ENCODE results near the gene RFX2. TPM values are rescaled to one million over a fixed set of nuclear protein-coding genes. Genes with fewer than 3 reads are reported as not detected.
A peak's percentile ranks its signal among the peaks of the same experiment; 100 is the strongest.
"Not testable (repeated sequence)": the region's sequence is repeated elsewhere in the genome, so short reads cannot be mapped to it uniquely, and the experiment has no call there.

Gene RFX2
- total RNA-seq, 2 donors from 2014 or later = 12.7 to 16.1 TPM

DNA sequence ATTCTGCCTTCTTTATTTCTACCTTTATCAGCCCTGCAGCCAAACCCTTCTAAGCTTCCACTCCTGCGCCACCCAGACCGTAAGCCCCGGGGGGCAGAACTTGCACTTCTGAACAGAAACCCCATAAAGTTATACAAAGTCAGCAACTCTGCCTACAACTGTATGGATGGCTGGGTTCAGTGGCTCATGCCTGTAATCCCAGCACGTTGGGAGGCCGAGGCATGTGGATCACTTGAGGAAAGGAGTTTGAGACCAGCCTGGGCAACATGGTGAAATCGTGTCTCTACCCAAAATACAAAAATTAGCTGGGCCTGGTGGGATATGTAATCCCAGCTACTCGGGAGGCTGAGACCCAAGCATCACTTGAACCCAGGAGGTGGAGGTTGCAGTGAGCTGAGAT lies 142.7 kb downstream of the RFX2 start:
- DNase-seq (ENCODE audit: low spot score) = no peak
- peak overlapping the region; percentile 72 to 77 for H3K27ac ChIP-seq
- H3K27me3 ChIP-seq = no peaks in the 10 kb centered on the region
- H3K4me1 ChIP-seq = peaks cover 4 to 82% of the 10 kb centered on the region in 2 donors
- TF ChIP-seq, protein P1, sequence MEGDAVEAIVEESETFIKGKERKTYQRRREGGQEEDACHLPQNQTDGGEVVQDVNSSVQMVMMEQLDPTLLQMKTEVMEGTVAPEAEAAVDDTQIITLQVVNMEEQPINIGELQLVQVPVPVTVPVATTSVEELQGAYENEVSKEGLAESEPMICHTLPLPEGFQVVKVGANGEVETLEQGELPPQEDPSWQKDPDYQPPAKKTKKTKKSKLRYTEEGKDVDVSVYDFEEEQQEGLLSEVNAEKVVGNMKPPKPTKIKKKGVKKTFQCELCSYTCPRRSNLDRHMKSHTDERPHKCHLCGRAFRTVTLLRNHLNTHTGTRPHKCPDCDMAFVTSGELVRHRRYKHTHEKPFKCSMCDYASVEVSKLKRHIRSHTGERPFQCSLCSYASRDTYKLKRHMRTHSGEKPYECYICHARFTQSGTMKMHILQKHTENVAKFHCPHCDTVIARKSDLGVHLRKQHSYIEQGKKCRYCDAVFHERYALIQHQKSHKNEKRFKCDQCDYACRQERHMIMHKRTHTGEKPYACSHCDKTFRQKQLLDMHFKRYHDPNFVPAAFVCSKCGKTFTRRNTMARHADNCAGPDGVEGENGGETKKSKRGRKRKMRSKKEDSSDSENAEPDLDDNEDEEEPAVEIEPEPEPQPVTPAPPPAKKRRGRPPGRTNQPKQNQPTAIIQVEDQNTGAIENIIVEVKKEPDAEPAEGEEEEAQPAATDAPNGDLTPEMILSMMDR (IDR thresholded peaks at IDR 0.05) = no peak
- H3K36me3 ChIP-seq = peaks cover 1% of the 10 kb centered on the region
- H3K9me3 ChIP-seq = no peaks in the 10 kb centered on the region
- no peak overlapping the region for H3K4me3 ChIP-seq

DNA sequence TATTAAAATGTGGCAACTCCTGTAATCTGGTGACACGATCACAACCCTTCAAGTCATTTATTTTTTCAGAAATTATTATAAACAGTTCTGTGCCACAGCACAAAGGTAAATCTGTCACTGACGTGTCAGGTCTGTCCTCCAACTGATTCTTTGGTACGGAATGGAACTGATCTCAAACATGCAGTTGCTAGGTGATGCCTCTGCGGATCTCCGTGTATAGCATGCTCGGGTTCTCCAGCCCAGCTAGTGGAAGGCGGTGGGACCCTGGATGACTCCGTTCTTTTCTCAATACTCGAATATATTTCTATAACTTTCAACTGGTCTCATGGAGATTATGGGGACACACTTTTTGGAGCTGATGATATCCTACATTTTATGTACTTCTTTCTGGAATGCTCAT lies 143.4 kb downstream of the RFX2 start:
- DNase-seq (ENCODE audit: low spot score) = no peak
- H3K27ac ChIP-seq = peak overlapping the region; percentile 77 to 86
- no peaks in the 10 kb centered on the region for H3K9me3 ChIP-seq
- no peak overlapping the region for H3K4me3 ChIP-seq
- H3K36me3 ChIP-seq = no peaks in the 10 kb centered on the region
- TF ChIP-seq, protein P1 (IDR thresholded peaks at IDR 0.05) = no peak
- no peaks in the 10 kb centered on the region for H3K27me3 ChIP-seq
- peaks cover 4 to 83% of the 10 kb centered on the region in 2 donors for H3K4me1 ChIP-seq

DNA sequence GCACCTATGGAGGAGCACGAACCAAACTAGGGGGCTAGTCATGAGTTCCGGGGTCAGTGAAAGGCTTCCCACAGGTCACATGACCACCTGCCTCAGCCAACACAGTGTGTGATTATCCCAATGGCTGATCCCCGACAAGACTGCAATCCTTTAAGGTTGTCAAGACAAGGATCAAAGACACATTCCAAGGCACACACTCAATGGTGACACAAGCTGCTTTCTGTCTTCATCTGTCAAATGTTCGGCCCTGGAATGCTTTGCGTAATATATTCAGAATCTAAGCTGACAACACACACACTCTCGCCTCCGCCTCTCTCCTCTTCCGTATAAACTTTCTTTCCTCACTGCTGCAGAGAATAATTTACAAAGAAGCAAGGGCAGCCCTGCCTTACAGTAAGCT lies 144.1 kb downstream of the RFX2 start:
- H3K27ac ChIP-seq = peak overlapping the region; percentile 77 to 86
- no peak for DNase-seq (ENCODE audit: low spot score)
- peaks cover 4 to 90% of the 10 kb centered on the region in 2 donors for H3K4me1 ChIP-seq
- TF ChIP-seq, protein P1 (IDR thresholded peaks at IDR 0.05) = no peak
- H3K4me3 ChIP-seq = no peak overlapping the region
- H3K9me3 ChIP-seq = no peaks in the 10 kb centered on the region
- H3K36me3 ChIP-seq = no peaks in the 10 kb centered on the region
- no peaks in the 10 kb centered on the region for H3K27me3 ChIP-seq

DNA sequence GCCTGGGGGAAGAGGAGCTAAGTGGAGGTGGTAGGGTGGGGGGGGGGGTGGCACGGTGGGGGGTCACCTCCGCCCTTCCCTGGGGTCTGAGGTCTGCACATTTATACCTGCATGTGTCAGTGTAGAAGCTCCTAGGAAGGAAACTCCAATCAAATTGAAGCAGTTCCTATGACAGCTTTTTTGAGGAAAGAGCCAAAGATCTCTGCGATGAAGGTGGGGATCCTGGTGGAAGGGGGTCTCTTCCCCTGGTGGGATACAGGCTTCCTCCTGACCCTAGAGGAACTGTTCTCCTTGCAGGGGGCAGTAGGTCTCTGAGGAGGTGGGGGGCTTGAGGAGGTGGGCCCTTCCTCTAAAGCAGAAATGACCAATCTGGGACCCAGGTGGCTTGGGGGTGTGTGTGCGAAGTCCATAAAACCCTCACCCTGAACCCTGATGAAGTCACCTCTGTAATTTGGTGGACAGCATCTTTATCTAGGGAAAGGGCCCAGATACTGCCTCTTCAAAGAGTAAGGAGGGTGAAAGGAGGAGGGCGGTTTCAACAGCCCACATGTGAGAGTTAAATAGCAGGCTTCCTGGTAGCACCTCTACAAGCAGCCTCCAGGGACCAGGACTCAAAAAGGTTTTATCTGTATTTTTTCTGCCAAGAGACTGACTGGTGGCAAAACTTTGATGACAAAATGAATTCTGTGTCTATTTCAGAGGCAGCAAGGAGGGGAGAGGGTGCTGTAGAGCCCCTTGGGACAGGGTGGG lies 145.3 kb downstream of the RFX2 start:
- TF ChIP-seq, protein P1 (IDR thresholded peaks at IDR 0.05) = no peak
- H3K27ac ChIP-seq = peak overlapping the region in 1 of 2 donors; percentile 86
- no peak for DNase-seq (ENCODE audit: low spot score)

DNA sequence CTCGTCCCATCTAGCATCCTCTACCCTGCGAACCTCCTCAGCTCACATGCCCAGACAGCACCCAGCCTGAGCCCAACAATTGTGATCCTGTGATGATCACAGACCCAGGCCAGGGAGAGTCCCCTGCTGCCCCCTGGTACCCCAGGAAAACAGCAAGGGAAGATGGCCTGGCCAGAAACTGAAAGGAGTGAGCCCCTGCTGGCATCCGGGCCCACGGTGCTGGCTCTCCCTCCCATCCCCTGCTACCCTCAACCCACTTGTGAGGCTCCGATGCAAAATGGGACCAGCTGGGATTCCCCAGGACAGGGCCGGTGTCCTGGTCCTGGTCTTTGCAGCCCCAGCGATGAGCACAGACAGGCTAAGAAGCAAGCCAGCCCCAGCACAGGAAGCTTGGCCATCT lies 146.4 kb downstream of the RFX2 start:
- Histone ChIP-seq H3K27ac (peak overlapping the region; percentile 26 to 86), H3K4me1 (peaks cover 4 to 98% of the 10 kb centered on the region in 2 donors), H3K4me3 (no peak overlapping the region), H3K36me3 (no peaks in the 10 kb centered on the region), H3K9me3 (no peaks in the 10 kb centered on the region), H3K27me3 (no peaks in the 10 kb centered on the region)
- DNase-seq (ENCODE audit: low spot score) = no peak
- TF ChIP-seq, protein P1 (IDR thresholded peaks at IDR 0.05) = no peak

More for the DNA sequence above, 145.3 kb downstream of the RFX2 start:
- Histone ChIP-seq H3K27me3 (no peaks in the 10 kb centered on the region), H3K9me3 (no peaks in the 10 kb centered on the region), H3K36me3 (no peaks in the 10 kb centered on the region), H3K4me1 (peaks cover 4 to 98% of the 10 kb centered on the region in 2 donors), H3K4me3 (no peak overlapping the region)

DNA sequence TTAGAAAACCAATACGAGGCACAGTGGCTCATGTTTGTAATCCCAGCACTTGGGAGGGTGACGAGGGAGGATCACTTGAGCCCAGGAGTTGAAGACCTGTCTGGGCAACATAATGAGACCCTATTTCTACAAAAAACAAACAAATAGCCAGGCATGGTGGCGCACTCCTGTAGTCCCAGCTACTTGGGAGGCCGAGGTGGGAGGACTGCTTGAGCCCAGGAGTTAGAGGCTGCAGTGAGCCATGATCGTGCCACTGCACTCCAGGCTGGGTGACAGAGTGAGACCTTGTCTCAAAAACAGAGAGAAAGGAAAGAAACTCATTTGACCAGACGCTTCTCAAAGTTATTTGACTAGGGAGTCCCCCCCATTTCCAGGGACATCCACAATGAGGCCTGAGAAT lies 147.0 kb downstream of the RFX2 start:
- not testable (repeated sequence) for H3K36me3 ChIP-seq; H3K4me3 ChIP-seq; H3K27me3 ChIP-seq; H3K9me3 ChIP-seq; DNase-seq (ENCODE audit: low spot score)
- H3K4me1 ChIP-seq = peaks cover 4 to 98% of the 10 kb centered on the region in 2 donors
- peak overlapping the region; percentile 79 to 86 for H3K27ac ChIP-seq
